Endothelial cell of umbilical vein (primary cell): ENCODE data around the gene KDM4C. TPM values are rescaled to one million over a fixed set of nuclear protein-coding genes. Genes with fewer than 3 reads are reported as not detected.

Experiments used
- BruUV-seq: library from RNA; stranded (reverse); fragments of 400-500 nt; replicated peaks from 2 replicates; lab custom pipeline; 2021; lab: Mats Ljungman, UMichigan
- CTCF ChIA-PET: fragments of 300-600, 350-600 bp; sonication (Branson Sonifier 250); formaldehyde crosslinking; loops from one replicate; lab custom pipeline; 2021; ENCODE audit warnings: antibody characterized with exemption, inconsistent platforms; lab: Charles Lee
- POLR2A ChIA-PET: fragments of 300-600, 350-600 bp; sonication (Branson Sonifier 250); formaldehyde crosslinking; loops from one replicate; lab custom pipeline; 2021; ENCODE audit warnings: antibody characterized with exemption, inconsistent platforms; lab: Charles Lee
- DNase-seq: peaks from one replicate; pipeline ENCODE4 v3.0.0-alpha.2; 2011; ENCODE audit warnings: low read depth, low spot score
- FAIRE-seq: peaks from 2 replicates; lab custom pipeline; 2011; peaks lifted over from hg19 to GRCh38; lab: Jason Lieb, UNC
- H2AFZ ChIP-seq: 2 replicates; pipeline ENCODE4 v1.6.0; 2012; ENCODE audit warnings: low read depth, low read length, control low read depth, inconsistent platforms
- H3K27ac ChIP-seq: 2 replicates; pipeline ENCODE4 v1.5.1; 2011; ENCODE audit warnings: low read depth, mild to moderate bottlenecking, control low read depth, low read length, moderate library complexity; ENCODE audit not compliant: insufficient read depth
- H3K27me3 ChIP-seq, 2 experiments: 2 replicates each; pipeline versions ENCODE4 v1.6.0 to v1.6.1; 2011; ENCODE audit warnings: low read length in 2 of 2, mixed read lengths in 1 of 2; ENCODE audit not compliant: control insufficient read depth in 2 of 2, insufficient read depth in 2 of 2
- H3K36me3 ChIP-seq, 2 experiments: 2 replicates in 1 of 2; 3 replicates in 1 of 2; pipeline ENCODE4 v1.5.1; 2011; ENCODE audit warnings: low read length in 2 of 2, mild to moderate bottlenecking in 1 of 2, moderate library complexity in 1 of 2; ENCODE audit not compliant: control insufficient read depth in 2 of 2, insufficient read depth in 2 of 2; ENCODE audit errors: extremely low read depth in 1 of 2
- H3K4me1 ChIP-seq: 3 replicates; pipeline ENCODE4 v1.5.1; 2011; ENCODE audit warnings: mild to moderate bottlenecking, low read length; ENCODE audit not compliant: control insufficient read depth, insufficient read depth; ENCODE audit errors: extremely low read depth
- H3K4me2 ChIP-seq: 2 replicates; pipeline ENCODE4 v1.6.1; 2011; ENCODE audit warnings: low read length, control low read depth, mixed read lengths; ENCODE audit not compliant: insufficient read depth
- H3K4me3 ChIP-seq, 3 experiments: fragments of 200-600 bp in 1 of 3; sonication (generic), shearing (Covaris generic) in 1 of 3; replicated peaks in 1 of 3; 2 replicates each; pipeline ENCODE4 v1.5.1; 2011 to 2016; ENCODE audit warnings: control low read depth in 3 of 3, low read length in 3 of 3, mild to moderate bottlenecking in 2 of 3, inconsistent platforms in 1 of 3, low read depth in 1 of 3, moderate library complexity in 1 of 3; ENCODE audit not compliant: insufficient read depth in 1 of 3
- H3K79me2 ChIP-seq: 2 replicates; pipeline ENCODE4 v1.6.0; 2012; ENCODE audit warnings: low read length, inconsistent platforms; ENCODE audit not compliant: control insufficient read depth, insufficient read depth
- H3K9ac ChIP-seq: replicated peaks from 2 replicates; pipeline ENCODE3; 2011; ENCODE audit warnings: low read length, control low read depth; ENCODE audit not compliant: insufficient read depth; ENCODE audit errors: extremely low read depth
- H3K9me1 ChIP-seq: replicated peaks from 3 replicates; pipeline ENCODE4 v1.6.0; 2011; ENCODE audit warnings: mild to moderate bottlenecking, low read length; ENCODE audit not compliant: control insufficient read depth, insufficient read depth; ENCODE audit errors: extremely low read depth
- H3K9me3 ChIP-seq: replicated peaks from 2 replicates; pipeline ENCODE4 v1.5.1; 2012; ENCODE audit warnings: low read length, inconsistent platforms; ENCODE audit not compliant: control insufficient read depth, insufficient read depth
- H4K20me1 ChIP-seq: replicated peaks from 2 replicates; pipeline ENCODE3; 2011; ENCODE audit warnings: mild to moderate bottlenecking, low read length; ENCODE audit not compliant: control insufficient read depth, insufficient read depth; ENCODE audit errors: extremely low read depth
- CTCF ChIP-seq, 2 donors: IDR thresholded peaks; 1 replicate in 1 of 2; 2 replicates in 1 of 2; pipeline ENCODE4 v1.5.1; 2011; ENCODE audit warnings: low read length in 2 of 2, mild to moderate bottlenecking in 2 of 2, moderate library complexity in 2 of 2, control low read depth in 1 of 2, inconsistent platforms in 1 of 2, low read depth in 1 of 2; ENCODE audit not compliant: insufficient read depth in 1 of 2; ENCODE audit errors: extremely low read depth in 1 of 2
- EZH2 ChIP-seq: IDR thresholded peaks from 2 replicates; pipeline ENCODE4 v1.6.1; 2012; ENCODE audit warnings: borderline replicate concordance, low read depth, mild to moderate bottlenecking, moderate library complexity, low read length, inconsistent platforms; ENCODE audit not compliant: severe bottlenecking
- FOS ChIP-seq: IDR thresholded peaks from 2 replicates; pipeline ENCODE4 v1.6.1; 2011; ENCODE audit warnings: mild to moderate bottlenecking, low read length, moderate library complexity, borderline replicate concordance; ENCODE audit not compliant: insufficient read depth
- MYC ChIP-seq: IDR thresholded peaks from one replicate; pipeline ENCODE4 v1.6.1; 2011; ENCODE audit warnings: mild to moderate bottlenecking, low read depth, low read length
- POLR2AphosphoS5 ChIP-seq: IDR thresholded peaks from 2 replicates; pipeline ENCODE4 v1.6.1; 2012; ENCODE audit warnings: low read depth, mild to moderate bottlenecking, control low read depth, low read length, moderate library complexity; ENCODE audit not compliant: insufficient read depth
- dilution Hi-C: fragments of 300-500 bp; cut with MboI; formaldehyde crosslinking; loops from one replicate; pipeline ENCODE4 v1.15.0; 2019; ENCODE audit warnings: low sequenced_read_pairs; ENCODE audit not compliant: extremely low pct_ligation_motif_present
- intact Hi-C: fragments of 100-400 bp; cut with micrococcal nuclease; formaldehyde crosslinking; loops from one replicate; pipeline ENCODE4 v1.10.0; 2022
- polyA plus RNA-seq, 4 experiments: library from polyadenylated mRNA; depleted of rRNA in 3 of 4; stranded (reverse) in 3 of 4; unstranded in 1 of 4; fragments of >200 nt; gene quantifications; 2 replicates each; pipeline versions ENCODE4 v1.2.1 to v1.2.3, GENCODE V29; 2011 to 2012; ENCODE audit warnings: missing spikeins in 1 of 4
- total RNA-seq: library from RNA; stranded (reverse); gene quantifications from 2 replicates; pipeline ENCODE4 v1.2.3, GENCODE V29; 2021

Gene KDM4C
- total and polyA plus RNA-seq, 2 donors (not counting 3 experiments of a cell fraction or from before 2014, with no cell fraction given), result 5.4 to 15.0 TPM

GRCh38 chr9:6943293-6943692 is 185.5 kb downstream of the KDM4C start:
- intact Hi-C loops, result no loop called here
- DNase-seq (no peak), FAIRE-seq (no peak)
- Histone ChIP-seq H3K4me2 (no peak overlapping the region), H3K4me1 (peaks cover 19% of the 10 kb centered on the region), H3K9me1 (no peaks in the 10 kb centered on the region), H3K27ac (no peak overlapping the region), H3K9me3 (no peaks in the 10 kb centered on the region), H3K79me2 (no peaks in the 10 kb centered on the region), H3K4me3 (no peak overlapping the region), H4K20me1 (no peaks in the 10 kb centered on the region), H3K36me3 (no peaks in the 10 kb centered on the region), H3K27me3 (no peaks in the 10 kb centered on the region), H3K9ac (no peak overlapping the region), H2AFZ (no peak overlapping the region)
- CTCF ChIA-PET, result interaction anchor here (1.1 to 2.1 kb wide), 6 partner anchors 10 to 592 kb away, joined by 4 to 12 read pairs (median 7); no protein-coding TSS in a partner anchor
- POLR2A ChIA-PET, result no interaction called here
- dilution Hi-C loops, result no loop called here
- no TSS peak for BruUV-seq
- TF ChIP-seq FOS (no peak), POLR2AphosphoS5 (no peak), EZH2 (no peak), CTCF (IDR thresholded peaks at IDR 0.05; ENCODE audit: extremely low read depth in 1 of 2, insufficient read depth in 1 of 2, low read depth in 1 of 2, low read length in 2 of 2) (no peak), MYC (no peak)
